HL-60 (cell line): ENCODE results near the gene SPART.

Experiments used
- CTCF ChIP-seq: IDR thresholded peaks from one replicate; pipeline ENCODE4 v1.5.1; 2011; ENCODE audit warnings: low read length, control low read depth, inconsistent platforms; ENCODE audit not compliant: insufficient read depth
- GABPA ChIP-seq: IDR thresholded peaks from 2 replicates; pipeline ENCODE4 v1.6.1; 2012; ENCODE audit warnings: low read depth
- POLR2AphosphoS5 ChIP-seq: IDR thresholded peaks from 2 replicates; pipeline ENCODE4 v1.6.1; 2012; ENCODE audit warnings: low read depth
- REST ChIP-seq: IDR thresholded peaks from 2 replicates; pipeline ENCODE4 v1.6.1; 2012; ENCODE audit warnings: low read depth; ENCODE audit not compliant: insufficient replicate concordance
- SPI1 ChIP-seq: IDR thresholded peaks from 2 replicates; pipeline ENCODE4 v1.6.1; 2012; ENCODE audit warnings: low read depth, mild to moderate bottlenecking, borderline replicate concordance

GRCh38 chr13:36332986-36333385, 13.2 kb downstream of the SPART start:
- TF ChIP-seq CTCF (no peak), GABPA (no peak), POLR2AphosphoS5 (no peak), REST (no peak), SPI1 (no peak)
